AG04449 (cell line): ENCODE results near the gene GIPR.
A peak's percentile ranks its signal among the peaks of the same experiment; 100 is the strongest.

ENCODE experiments used
- CTCF ChIA-PET: fragments of 350-600 bp; formaldehyde crosslinking; extraction: SDS; loops from one replicate; lab custom pipeline; 2021; ENCODE audit warnings: antibody characterized with exemption; lab: Yijun Ruan, JAX
- POLR2A ChIA-PET: fragments of 400-600, 350-600 bp; formaldehyde crosslinking; extraction: SDS; loops from one replicate; lab custom pipeline; 2020; ENCODE audit warnings: antibody characterized with exemption, inconsistent platforms; lab: Yijun Ruan, JAX
- DNase-seq: peaks from one replicate; pipeline ENCODE4 v3.0.0-alpha.2; 2010; ENCODE audit warnings: low read depth, low spot score
- H3K4me3 ChIP-seq: 2 replicates; pipeline ENCODE4 v1.5.1; 2011; ENCODE audit warnings: low read depth, mild to moderate bottlenecking, control low read depth, low read length
- TF ChIP-seq, protein P1 (sequence below): IDR thresholded peaks from one replicate; pipeline ENCODE4 v1.5.1; 2011; ENCODE audit warnings: mild to moderate bottlenecking, moderate library complexity, low read length, control low read depth, inconsistent platforms; ENCODE audit not compliant: insufficient read depth; ENCODE audit errors: missing control alignments

The GIPR gene

DNA sequence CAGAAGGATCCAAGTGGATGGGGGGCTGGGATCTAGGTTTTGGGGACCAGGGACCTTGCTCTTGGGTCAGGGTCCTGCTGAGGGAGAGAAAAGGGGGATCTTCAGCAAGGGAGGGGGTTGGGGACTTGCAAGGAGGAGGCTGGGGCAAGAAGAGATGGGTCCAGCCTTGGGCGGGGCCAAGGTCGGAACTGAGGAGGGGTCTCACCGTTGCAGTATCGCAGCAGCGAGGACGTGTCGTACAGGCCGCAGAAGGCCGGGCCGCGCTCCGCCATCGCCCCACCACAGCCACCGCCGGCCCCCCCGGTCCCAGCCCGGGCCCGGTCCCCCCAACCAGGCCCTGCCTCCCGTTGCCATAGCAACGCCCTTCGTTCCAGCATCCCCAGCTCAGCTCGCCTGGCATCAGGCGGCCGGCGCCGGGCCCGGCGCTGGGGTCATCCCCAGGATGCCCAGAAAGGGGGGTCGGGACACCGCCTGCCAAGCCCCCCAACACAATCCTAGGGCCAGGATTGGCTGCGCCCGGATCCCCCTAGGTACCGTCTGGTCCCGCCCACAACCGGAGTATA is 22.9 kb upstream of the GIPR start:
- CTCF ChIA-PET, result interaction anchor here (0.7 to 6.3 kb wide), 14 partner anchors 14 to 205 kb away, joined by 3 to 67 read pairs (median 4); partner anchors contain the start of gene QPCTL
- TF ChIP-seq, protein P1, sequence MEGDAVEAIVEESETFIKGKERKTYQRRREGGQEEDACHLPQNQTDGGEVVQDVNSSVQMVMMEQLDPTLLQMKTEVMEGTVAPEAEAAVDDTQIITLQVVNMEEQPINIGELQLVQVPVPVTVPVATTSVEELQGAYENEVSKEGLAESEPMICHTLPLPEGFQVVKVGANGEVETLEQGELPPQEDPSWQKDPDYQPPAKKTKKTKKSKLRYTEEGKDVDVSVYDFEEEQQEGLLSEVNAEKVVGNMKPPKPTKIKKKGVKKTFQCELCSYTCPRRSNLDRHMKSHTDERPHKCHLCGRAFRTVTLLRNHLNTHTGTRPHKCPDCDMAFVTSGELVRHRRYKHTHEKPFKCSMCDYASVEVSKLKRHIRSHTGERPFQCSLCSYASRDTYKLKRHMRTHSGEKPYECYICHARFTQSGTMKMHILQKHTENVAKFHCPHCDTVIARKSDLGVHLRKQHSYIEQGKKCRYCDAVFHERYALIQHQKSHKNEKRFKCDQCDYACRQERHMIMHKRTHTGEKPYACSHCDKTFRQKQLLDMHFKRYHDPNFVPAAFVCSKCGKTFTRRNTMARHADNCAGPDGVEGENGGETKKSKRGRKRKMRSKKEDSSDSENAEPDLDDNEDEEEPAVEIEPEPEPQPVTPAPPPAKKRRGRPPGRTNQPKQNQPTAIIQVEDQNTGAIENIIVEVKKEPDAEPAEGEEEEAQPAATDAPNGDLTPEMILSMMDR, result no peak
- POLR2A ChIA-PET, result interaction anchor here (1.0 kb wide), 2 partner anchors 38 to 61 kb away, joined by 4 to 5 read pairs; no protein-coding TSS in a partner anchor
- no peak for DNase-seq
- peak overlapping the region; percentile 63 for H3K4me3 ChIP-seq

- POLR2A ChIA-PET, result interaction anchor here (1.0 kb wide), 2 partner anchors 39 to 62 kb away, joined by 4 to 5 read pairs; no protein-coding TSS in a partner anchor
- no peak for DNase-seq
- peak overlapping the region; percentile 63 for H3K4me3 ChIP-seq
- CTCF ChIA-PET, result interaction anchor here (0.7 to 6.3 kb wide), 17 partner anchors 15 to 206 kb away, joined by 3 to 67 read pairs (median 3); partner anchors contain the start of gene QPCTL
- TF ChIP-seq, protein P1, result no peak
Measured at GRCh38 chr19:45645631-45646344, 22.2 kb upstream of the GIPR start.

GRCh38 chr19:45646345-45646698 is 21.7 kb upstream of the GIPR start:
- TF ChIP-seq, protein P1, result no peak
- CTCF ChIA-PET, result interaction anchor here (0.9 to 6.3 kb wide), 14 partner anchors 15 to 207 kb away, joined by 3 to 67 read pairs (median 4); partner anchors contain the start of gene QPCTL
- POLR2A ChIA-PET, result interaction anchor here (1.0 kb wide), 1 partner anchor 62 kb away, joined by 4 read pairs; no protein-coding TSS in a partner anchor

GRCh38 chr19:45650722-45651121 is 17.3 kb upstream of the GIPR start:
- ChIA-PET POLR2A (no interaction called here), CTCF (interaction anchor here (1.2 to 1.7 kb wide), 2 partner anchors 10 to 166 kb away, joined by 3 to 7 read pairs; no protein-coding TSS in a partner anchor)
- TF ChIP-seq, protein P1, result no peak
- no peak for DNase-seq
- no peak overlapping the region for H3K4me3 ChIP-seq

More at GRCh38 chr19:45646345-45646698, 21.7 kb upstream of the GIPR start:
- no peak for DNase-seq
- H3K4me3 ChIP-seq, result peak overlapping the region; percentile 63

- H3K4me3 ChIP-seq, result no peak overlapping the region
- ChIA-PET POLR2A (no interaction called here), CTCF (interaction anchor here (0.6 to 1.8 kb wide), 5 partner anchors 7 to 168 kb away, joined by 3 to 5 read pairs (median 3); partner anchors contain the start of gene GIPR)
Measured at GRCh38 chr19:45653634-45654033, 14.4 kb upstream of the GIPR start.

More at GRCh38 chr19:45653634-45654033, 14.4 kb upstream of the GIPR start:
- TF ChIP-seq, protein P1, result no peak
- no peak for DNase-seq
